Measurements from ENCODE around the gene SOX8.

Gene SOX8

GRCh38 chr16:974611-975261 lies 6.8 kb upstream of the SOX8 start:
- FAIRE-seq: no peak

- FAIRE-seq: no peak
Measured at GRCh38 chr16:975291-975690, 6.3 kb upstream of the SOX8 start.

GRCh38 chr16:976389-976931 lies 5.1 kb upstream of the SOX8 start:
- no peak for FAIRE-seq

- no peak for FAIRE-seq
Measured at GRCh38 chr16:977081-977701, 4.4 kb upstream of the SOX8 start.

GRCh38 chr16:977896-978295 lies 3.7 kb upstream of the SOX8 start:
- FAIRE-seq: no peak

GRCh38 chr16:978403-978802 lies 3.2 kb upstream of the SOX8 start:
- FAIRE-seq: no peak

GRCh38 chr16:979147-979546 lies 2.4 kb upstream of the SOX8 start:
- FAIRE-seq: no peak

GRCh38 chr16:979859-980594 lies 1.5 kb upstream of the SOX8 start:
- FAIRE-seq: no peak

GRCh38 chr16:980595-980854 lies 1.0 kb upstream of the SOX8 start:
- FAIRE-seq: no peak

- FAIRE-seq: no peak
Measured at GRCh38 chr16:982145-983043, 824 bp downstream of the SOX8 start.

- FAIRE-seq: no peak
Measured at GRCh38 chr16:983044-984030, 1.8 kb downstream of the SOX8 start.

GRCh38 chr16:984121-984694 lies 2.6 kb downstream of the SOX8 start:
- FAIRE-seq: no peak

GRCh38 chr16:984736-985636 lies 3.4 kb downstream of the SOX8 start:
- FAIRE-seq: no peak

GRCh38 chr16:985646-986400 lies 4.3 kb downstream of the SOX8 start:
- no peak for FAIRE-seq

- FAIRE-seq: no peak
Measured at GRCh38 chr16:986411-986810, 4.8 kb downstream of the SOX8 start.

- no peak for FAIRE-seq
Measured at GRCh38 chr16:986925-987582, 5.5 kb downstream of the SOX8 start.

GRCh38 chr16:987906-988305 lies 6.3 kb downstream of the SOX8 start:
- no peak for FAIRE-seq

- no peak for FAIRE-seq
Measured at GRCh38 chr16:988471-989353, 7.1 kb downstream of the SOX8 start.
